ENCODE results near the gene HTT. TPM values are rescaled to one million over a fixed set of nuclear protein-coding genes. Genes with fewer than 3 reads are reported as not detected.

HTT gene
- total RNA-seq, 1 donor from 2014 or later, result 73.6 TPM

DNA sequence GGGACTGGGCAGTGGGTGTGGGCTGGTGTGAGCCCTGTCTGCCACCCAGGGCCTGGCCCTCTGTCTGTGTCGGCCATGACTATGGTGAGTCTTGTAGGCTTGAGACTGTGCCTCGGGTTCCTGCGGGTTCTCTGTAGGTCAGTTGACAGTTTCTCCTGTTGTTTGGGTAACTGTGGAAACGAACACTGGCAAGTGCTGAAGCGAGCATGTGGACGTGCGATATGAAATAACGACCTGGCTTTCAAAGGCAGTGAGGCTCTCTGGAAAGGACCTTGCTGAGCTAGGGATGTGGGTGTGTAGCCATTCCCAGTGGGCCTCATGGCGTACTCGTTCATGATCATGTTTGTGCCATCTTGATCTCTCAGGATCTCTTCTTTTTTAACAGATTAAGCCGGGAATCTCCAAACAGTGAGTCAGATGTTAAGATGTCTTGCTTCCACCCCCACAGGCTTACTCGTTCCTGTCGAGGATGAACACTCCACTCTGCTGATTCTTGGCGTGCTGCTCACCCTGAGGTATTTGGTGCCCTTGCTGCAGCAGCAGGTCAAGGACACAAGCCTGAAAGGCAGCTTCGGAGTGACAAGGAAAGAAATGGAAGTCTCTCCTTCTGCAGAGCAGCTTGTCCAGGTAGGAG, 41.3 kb downstream of the HTT start:
- H3K27me3 Mint-ChIP-seq (ENCODE audit: low read depth), result no peaks in the 10 kb centered on the region
- no peak overlapping the region for H3K27ac Mint-ChIP-seq
- no peak overlapping the region for H3K4me3 Mint-ChIP-seq
- H3K36me3 Mint-ChIP-seq, result peaks cover 38% of the 10 kb centered on the region
- H3K4me1 Mint-ChIP-seq, result no peaks in the 10 kb centered on the region
- DNase-seq (ENCODE audit: low spot score in 2 of 2, unreplicated experiment in 2 of 2), result no peak
- TF ChIP-seq, protein P1, sequence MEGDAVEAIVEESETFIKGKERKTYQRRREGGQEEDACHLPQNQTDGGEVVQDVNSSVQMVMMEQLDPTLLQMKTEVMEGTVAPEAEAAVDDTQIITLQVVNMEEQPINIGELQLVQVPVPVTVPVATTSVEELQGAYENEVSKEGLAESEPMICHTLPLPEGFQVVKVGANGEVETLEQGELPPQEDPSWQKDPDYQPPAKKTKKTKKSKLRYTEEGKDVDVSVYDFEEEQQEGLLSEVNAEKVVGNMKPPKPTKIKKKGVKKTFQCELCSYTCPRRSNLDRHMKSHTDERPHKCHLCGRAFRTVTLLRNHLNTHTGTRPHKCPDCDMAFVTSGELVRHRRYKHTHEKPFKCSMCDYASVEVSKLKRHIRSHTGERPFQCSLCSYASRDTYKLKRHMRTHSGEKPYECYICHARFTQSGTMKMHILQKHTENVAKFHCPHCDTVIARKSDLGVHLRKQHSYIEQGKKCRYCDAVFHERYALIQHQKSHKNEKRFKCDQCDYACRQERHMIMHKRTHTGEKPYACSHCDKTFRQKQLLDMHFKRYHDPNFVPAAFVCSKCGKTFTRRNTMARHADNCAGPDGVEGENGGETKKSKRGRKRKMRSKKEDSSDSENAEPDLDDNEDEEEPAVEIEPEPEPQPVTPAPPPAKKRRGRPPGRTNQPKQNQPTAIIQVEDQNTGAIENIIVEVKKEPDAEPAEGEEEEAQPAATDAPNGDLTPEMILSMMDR (IDR thresholded peaks at IDR 0.05; ENCODE audit: unreplicated experiment), result no peak
- no peaks in the 10 kb centered on the region for H3K9me3 Mint-ChIP-seq

DNA sequence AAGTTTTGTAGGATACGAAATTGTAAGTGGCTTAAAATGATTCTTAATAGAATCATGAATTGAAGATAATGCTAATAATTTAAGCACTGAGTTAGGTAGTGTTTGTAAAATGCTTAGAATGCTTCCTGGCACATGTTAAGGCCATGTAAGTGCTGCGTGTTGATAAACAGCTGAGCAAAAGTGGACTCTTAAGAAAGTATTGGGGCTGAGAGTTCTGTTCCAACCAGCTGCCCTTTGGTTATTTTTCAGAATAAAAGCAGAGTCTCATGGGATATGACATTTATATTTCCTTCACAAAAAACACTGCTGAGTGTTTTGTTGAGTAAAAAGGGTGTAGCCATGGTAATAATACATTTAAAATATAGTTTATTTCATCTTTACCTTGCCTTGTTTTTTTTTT, 42.5 kb downstream of the HTT start:
- no peak overlapping the region for H3K4me3 Mint-ChIP-seq
- peaks cover 2% of the 10 kb centered on the region for H3K4me1 Mint-ChIP-seq
- H3K27ac Mint-ChIP-seq, result no peak overlapping the region
- H3K9me3 Mint-ChIP-seq, result no peaks in the 10 kb centered on the region
- peaks cover 33% of the 10 kb centered on the region for H3K36me3 Mint-ChIP-seq
- H3K27me3 Mint-ChIP-seq (ENCODE audit: low read depth), result no peaks in the 10 kb centered on the region
- TF ChIP-seq, protein P1 (IDR thresholded peaks at IDR 0.05; ENCODE audit: unreplicated experiment), result no peak
- DNase-seq (ENCODE audit: low spot score in 2 of 2, unreplicated experiment in 2 of 2), result no peak

DNA sequence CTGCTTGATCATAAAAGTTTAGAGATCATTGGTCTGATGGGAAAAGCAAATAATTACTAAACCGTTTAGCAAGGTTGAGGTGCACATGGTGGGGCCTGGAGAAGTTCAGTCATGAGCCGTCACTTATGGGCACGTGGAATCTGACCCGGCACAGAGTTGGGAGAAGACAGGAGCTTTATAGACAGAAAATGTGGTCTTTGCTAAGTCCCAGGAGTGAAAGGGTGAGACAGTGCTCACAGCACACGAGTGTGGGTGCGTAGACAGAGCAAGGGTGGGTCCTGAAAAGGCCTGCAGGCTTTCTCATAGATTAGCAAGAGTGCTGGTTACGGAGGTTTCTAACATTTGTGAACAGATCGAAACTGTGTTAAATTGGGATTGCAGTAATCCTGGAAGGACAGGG, 43.8 kb downstream of the HTT start:
- Mint-ChIP-seq H3K9me3 (no peaks in the 10 kb centered on the region), H3K27ac (no peak overlapping the region), H3K4me3 (no peak overlapping the region), H3K27me3 (ENCODE audit: low read depth) (no peaks in the 10 kb centered on the region), H3K36me3 (peaks cover 31% of the 10 kb centered on the region), H3K4me1 (peaks cover 13% of the 10 kb centered on the region)
- no peak for DNase-seq (ENCODE audit: low spot score in 2 of 2, unreplicated experiment in 2 of 2)
- TF ChIP-seq, protein P1 (IDR thresholded peaks at IDR 0.05; ENCODE audit: unreplicated experiment), result no peak

DNA sequence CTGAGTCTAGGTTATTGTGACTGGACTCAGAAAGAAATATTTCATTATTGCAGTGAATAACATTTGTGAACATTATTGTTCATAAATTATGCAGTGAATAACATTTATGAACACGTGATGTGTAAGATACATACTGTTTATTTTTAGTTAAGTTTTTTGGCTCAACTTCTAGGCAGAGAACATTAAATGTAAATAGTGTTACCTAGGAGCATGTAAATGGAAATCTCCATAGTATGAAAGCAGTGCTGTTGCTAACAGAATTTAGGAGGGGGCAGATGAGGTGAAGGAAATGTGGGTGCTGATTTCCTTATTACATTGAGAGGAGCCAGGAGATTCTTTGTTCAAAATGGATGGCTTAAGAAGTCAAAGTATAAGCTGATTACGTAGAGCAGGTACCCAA, 45.0 kb downstream of the HTT start:
- Mint-ChIP-seq H3K9me3 (no peaks in the 10 kb centered on the region), H3K27ac (no peak overlapping the region), H3K36me3 (peaks cover 31% of the 10 kb centered on the region), H3K4me1 (peaks cover 21% of the 10 kb centered on the region), H3K27me3 (ENCODE audit: low read depth) (no peaks in the 10 kb centered on the region), H3K4me3 (no peak overlapping the region)
- TF ChIP-seq, protein P1 (IDR thresholded peaks at IDR 0.05; ENCODE audit: unreplicated experiment), result no peak
- DNase-seq (ENCODE audit: low spot score in 2 of 2, unreplicated experiment in 2 of 2), result no peak

DNA sequence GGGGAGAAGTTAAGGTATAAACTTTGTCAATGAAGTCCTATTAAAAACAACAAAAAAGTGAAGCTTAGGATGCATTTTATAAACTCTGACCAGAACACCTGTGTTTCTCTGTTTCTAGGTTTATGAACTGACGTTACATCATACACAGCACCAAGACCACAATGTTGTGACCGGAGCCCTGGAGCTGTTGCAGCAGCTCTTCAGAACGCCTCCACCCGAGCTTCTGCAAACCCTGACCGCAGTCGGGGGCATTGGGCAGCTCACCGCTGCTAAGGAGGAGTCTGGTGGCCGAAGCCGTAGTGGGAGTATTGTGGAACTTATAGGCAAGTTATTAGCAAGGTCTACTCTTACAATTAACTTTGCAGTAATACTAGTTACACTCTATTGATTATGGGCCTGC, 46.6 kb downstream of the HTT start:
- H3K9me3 Mint-ChIP-seq, result no peaks in the 10 kb centered on the region
- DNase-seq (ENCODE audit: low spot score in 2 of 2, unreplicated experiment in 2 of 2), result no peak
- H3K4me3 Mint-ChIP-seq, result no peak overlapping the region
- peaks cover 21% of the 10 kb centered on the region for H3K4me1 Mint-ChIP-seq
- no peak overlapping the region for H3K27ac Mint-ChIP-seq
- TF ChIP-seq, protein P1 (IDR thresholded peaks at IDR 0.05; ENCODE audit: unreplicated experiment), result no peak
- H3K36me3 Mint-ChIP-seq, result peaks cover 26% of the 10 kb centered on the region
- no peaks in the 10 kb centered on the region for H3K27me3 Mint-ChIP-seq (ENCODE audit: low read depth)

DNA sequence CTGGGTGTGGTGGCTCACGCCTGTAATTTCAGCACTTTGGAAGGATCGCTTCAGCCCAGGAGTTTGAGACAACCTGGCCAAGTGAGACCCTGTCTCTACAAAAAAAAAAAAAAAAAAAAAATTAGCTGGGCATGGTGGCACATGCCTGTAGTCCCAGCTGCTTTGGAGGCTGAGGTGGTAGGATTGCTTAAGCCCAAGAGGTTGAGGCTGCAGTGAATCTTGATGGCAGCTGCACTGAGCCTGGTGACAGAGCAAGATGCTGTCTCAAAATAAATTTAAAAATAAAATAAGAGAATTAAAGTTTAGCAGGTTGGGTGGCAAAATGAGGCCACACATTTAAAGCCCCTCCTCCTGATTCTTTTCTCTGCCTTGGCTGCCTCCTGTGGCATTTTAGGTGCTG, 47.1 kb downstream of the HTT start:
- Mint-ChIP-seq H3K9me3 (no peaks in the 10 kb centered on the region), H3K27ac (peak overlapping the region; percentile 95), H3K4me3 (no peak overlapping the region), H3K36me3 (peaks cover 23% of the 10 kb centered on the region), H3K4me1 (peaks cover 21% of the 10 kb centered on the region), H3K27me3 (ENCODE audit: low read depth) (no peaks in the 10 kb centered on the region)
- no peak for DNase-seq (ENCODE audit: low spot score in 2 of 2, unreplicated experiment in 2 of 2)
- TF ChIP-seq, protein P1 (IDR thresholded peaks at IDR 0.05; ENCODE audit: unreplicated experiment), result no peak

Data from mesothelial cell of epicardium (in vitro differentiated cells).